HG03521 (cell line): ENCODE results near the gene CCPG1.

ENCODE experiments used
- ATAC-seq: cut with Tn5 transposase; IDR thresholded peaks from one replicate; pipeline ENCODE4 v1.9.1; 2021; ENCODE audit warnings: mild to moderate bottlenecking, moderate library complexity; ENCODE audit not compliant: unreplicated experiment

CCPG1 gene

GRCh38 chr15:55389264-55389607 is 18.9 kb downstream of the CCPG1 start:
- ATAC-seq: no peak

GRCh38 chr15:55387027-55387426 is 21.1 kb downstream of the CCPG1 start:
- ATAC-seq: no peak

- no peak for ATAC-seq
These were observed 24.5 kb downstream of the CCPG1 start for GRCh38 chr15:55383687-55384086.

- no peak for ATAC-seq
These were observed 26.6 kb downstream of the CCPG1 start for GRCh38 chr15:55381595-55381994.

GRCh38 chr15:55379095-55379494 is 29.1 kb downstream of the CCPG1 start:
- ATAC-seq: no peak

- no peak for ATAC-seq
These were observed 35.3 kb downstream of the CCPG1 start for GRCh38 chr15:55372701-55373440.

- ATAC-seq: no peak
These were observed 41.2 kb downstream of the CCPG1 start for GRCh38 chr15:55366981-55367380.

- ATAC-seq: no peak
These were observed 45.5 kb downstream of the CCPG1 start for GRCh38 chr15:55362641-55363040.

GRCh38 chr15:55361048-55361447 is 47.1 kb downstream of the CCPG1 start:
- ATAC-seq: no peak

- ATAC-seq: no peak
These were observed 47.9 kb downstream of the CCPG1 start for GRCh38 chr15:55360256-55360655.

- ATAC-seq: no peak
These were observed 49.7 kb downstream of the CCPG1 start for GRCh38 chr15:55358471-55358870.

- no peak for ATAC-seq
These were observed 50.4 kb downstream of the CCPG1 start for GRCh38 chr15:55357774-55358173.

- no peak for ATAC-seq
These were observed 51.1 kb downstream of the CCPG1 start for GRCh38 chr15:55356985-55357585.

GRCh38 chr15:55353025-55353424 is 55.1 kb downstream of the CCPG1 start:
- no peak for ATAC-seq

GRCh38 chr15:55349282-55349681 is 58.9 kb downstream of the CCPG1 start:
- no peak for ATAC-seq

- ATAC-seq: no peak
These were observed 59.8 kb downstream of the CCPG1 start for GRCh38 chr15:55348281-55348778.

GRCh38 chr15:55344206-55344605 is 64.0 kb downstream of the CCPG1 start:
- no peak for ATAC-seq

- no peak for ATAC-seq
These were observed 65.0 kb downstream of the CCPG1 start for GRCh38 chr15:55343168-55343567.

GRCh38 chr15:55337160-55337559 is 71.0 kb downstream of the CCPG1 start:
- ATAC-seq: no peak

- no peak for ATAC-seq
These were observed 73.2 kb downstream of the CCPG1 start for GRCh38 chr15:55334997-55335396.

GRCh38 chr15:55334371-55334770 is 73.8 kb downstream of the CCPG1 start:
- no peak for ATAC-seq

- ATAC-seq: no peak
These were observed 80.8 kb downstream of the CCPG1 start for GRCh38 chr15:55327387-55327786.

GRCh38 chr15:55322467-55322866 is 85.7 kb downstream of the CCPG1 start:
- no peak for ATAC-seq
